Tibial nerve (tissue), 4 donors: ENCODE results near the gene APOC3. TPM values are rescaled to one million over a fixed set of nuclear protein-coding genes. Genes with fewer than 3 reads are reported as not detected.

Experiments used
- DNase-seq, 2 donors: peaks; one replicate each; pipeline ENCODE4 v3.0.0-alpha.2; 2019; ENCODE audit warnings: low spot score in 2 of 2
- H3K27ac ChIP-seq, 4 donors: fragments of 200-600 bp; sonication (generic) in 3 of 4; one replicate each; pipeline ENCODE4 v1.5.1; 2017 to 2019; ENCODE audit warnings: mild to moderate bottlenecking in 1 of 4
- H3K27me3 ChIP-seq, 2 donors: fragments of 200-600 bp; sonication (generic) in 1 of 2; one replicate each; pipeline versions ENCODE4 v1.5.1 to v1.6.0; 2017 to 2019
- H3K36me3 ChIP-seq, 3 donors: fragments of 200-600 bp; sonication (generic); one replicate each; pipeline ENCODE4 v1.5.1; 2018 to 2019
- H3K4me1 ChIP-seq, 4 donors: fragments of 200-600 bp; sonication (generic) in 3 of 4; one replicate each; pipeline ENCODE4 v1.5.1; 2017 to 2019
- H3K4me3 ChIP-seq, 4 donors: fragments of 200-600 bp; sonication (generic) in 3 of 4; one replicate each; pipeline ENCODE4 v1.5.1; 2017 to 2019; ENCODE audit warnings: mild to moderate bottlenecking in 1 of 4, moderate library complexity in 1 of 4
- H3K9me3 ChIP-seq, 4 donors: fragments of 200-600 bp; sonication (generic) in 3 of 4; one replicate each; pipeline ENCODE4 v1.5.1; 2017 to 2019
- EP300 ChIP-seq, 2 donors: sonication (generic); formaldehyde crosslinking; IDR thresholded peaks; one replicate each; pipeline ENCODE4 v1.6.1; 2017; ENCODE audit warnings: antibody characterized with exemption in 2 of 2, mild to moderate bottlenecking in 1 of 2
- POLR2A ChIP-seq, 2 donors: fragments of 450-650 bp; IDR thresholded peaks; one replicate each; pipeline ENCODE4 v1.6.1; 2017; ENCODE audit warnings: antibody characterized with exemption in 2 of 2, mild to moderate bottlenecking in 2 of 2, moderate library complexity in 2 of 2
- whole genome bisulfite sequencing, 2 donors: methylation state at CpG; one replicate each; pipeline ENCODE4 v1.1.5; 2018; 5-methylcytosine and 5-hydroxymethylcytosine counted together
- total RNA-seq, 4 donors: library from RNA; depleted of rRNA; stranded (reverse); fragments of >200 nt; gene quantifications; one replicate each; pipeline ENCODE4 v1.1.0, GENCODE V29; 2016
- TF ChIP-seq, protein P1 (sequence below), 5 experiments: fragments of 200-600 bp in 3 of 5; fragments of 450-650 bp in 2 of 5; sonication (generic) in 3 of 5; IDR thresholded peaks; one replicate each; pipeline ENCODE4 v1.5.1; 2016 to 2019; ENCODE audit warnings: antibody characterized with exemption in 5 of 5, mild to moderate bottlenecking in 3 of 5, moderate library complexity in 2 of 5

The APOC3 gene
- total RNA-seq, 4 donors from 2014 or later = not detected

DNA sequence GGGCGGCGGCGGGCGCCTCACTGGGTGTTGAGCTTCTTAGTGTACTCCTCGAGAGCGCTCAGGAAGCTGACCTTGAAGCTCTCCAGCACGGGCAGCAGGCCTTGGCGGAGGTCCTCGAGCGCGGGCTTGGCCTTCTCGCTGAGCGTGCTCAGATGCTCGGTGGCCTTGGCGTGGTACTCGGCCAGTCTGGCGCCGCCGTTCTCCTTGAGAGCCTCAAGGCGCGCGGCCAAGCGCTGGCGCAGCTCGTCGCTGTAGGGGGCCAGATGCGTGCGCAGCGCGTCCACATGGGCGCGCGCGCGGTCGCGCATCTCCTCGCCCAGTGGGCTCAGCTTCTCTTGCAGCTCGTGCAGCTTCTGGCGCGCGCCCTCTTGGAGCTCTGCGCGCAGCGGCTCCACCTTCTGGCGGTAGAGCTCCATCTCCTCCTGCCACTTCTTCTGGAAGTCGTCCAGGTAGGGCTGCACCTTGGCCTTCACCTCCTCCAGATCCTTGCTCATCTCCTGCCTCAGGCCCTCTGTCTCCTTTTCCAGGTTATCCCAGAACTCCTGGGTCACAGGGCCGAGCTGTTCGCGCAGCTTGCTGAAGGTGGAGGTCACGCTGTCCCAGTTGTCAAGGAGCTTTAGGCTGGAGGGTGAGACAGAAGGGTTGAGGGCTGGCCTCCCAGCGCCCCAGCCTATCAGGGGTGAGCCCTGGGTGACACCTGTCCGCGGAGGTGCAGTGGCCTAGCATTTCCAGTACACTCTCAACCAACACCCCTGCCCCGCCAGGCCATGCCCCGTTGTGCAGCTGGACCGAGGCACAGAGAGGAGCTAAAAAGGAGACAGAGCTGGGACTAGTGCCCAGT, 6.3 kb downstream of the APOC3 start:
- peak overlapping the region; percentile 9 to 79 (median 74) for H3K27ac ChIP-seq
- DNase-seq = peak; percentile 53 to 59
- 13 to 21% methylated on average over 33 to 50 of the region's 57 CpGs for WGBS, 2 donors

DNA sequence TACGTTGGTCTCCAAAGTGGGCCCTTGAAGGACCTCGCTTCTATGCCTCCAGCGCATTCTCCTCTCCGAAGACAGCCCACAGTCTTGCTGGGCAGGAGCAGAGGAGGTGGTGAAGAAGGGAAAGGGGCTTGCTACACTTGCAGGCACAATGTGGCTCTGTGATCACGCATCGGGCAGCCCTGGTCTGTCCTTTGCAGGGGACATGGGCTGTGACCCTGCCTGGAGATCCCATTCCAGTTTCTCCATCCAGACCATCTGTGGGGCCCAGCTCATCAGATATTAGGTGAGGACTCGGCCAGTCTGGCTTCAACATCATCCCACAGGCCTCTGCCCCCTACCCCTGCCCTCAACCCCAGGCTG, 6.9 kb downstream of the APOC3 start:
- Histone ChIP-seq H3K9me3 (no peaks in the 10 kb centered on the region), H3K4me1 (peaks cover 0 to 59% (median 18%) of the 10 kb centered on the region in 4 donors), H3K36me3 (no peaks in the 10 kb centered on the region), H3K4me3 (no peak overlapping the region), H3K27me3 (no peaks in the 10 kb centered on the region), H3K27ac (peak overlapping the region in 3 of 4 donors; percentile 71 to 79 (median 76))
- TF ChIP-seq POLR2A (IDR thresholded peaks at IDR 0.05) = no peak
- TF ChIP-seq, protein P1, sequence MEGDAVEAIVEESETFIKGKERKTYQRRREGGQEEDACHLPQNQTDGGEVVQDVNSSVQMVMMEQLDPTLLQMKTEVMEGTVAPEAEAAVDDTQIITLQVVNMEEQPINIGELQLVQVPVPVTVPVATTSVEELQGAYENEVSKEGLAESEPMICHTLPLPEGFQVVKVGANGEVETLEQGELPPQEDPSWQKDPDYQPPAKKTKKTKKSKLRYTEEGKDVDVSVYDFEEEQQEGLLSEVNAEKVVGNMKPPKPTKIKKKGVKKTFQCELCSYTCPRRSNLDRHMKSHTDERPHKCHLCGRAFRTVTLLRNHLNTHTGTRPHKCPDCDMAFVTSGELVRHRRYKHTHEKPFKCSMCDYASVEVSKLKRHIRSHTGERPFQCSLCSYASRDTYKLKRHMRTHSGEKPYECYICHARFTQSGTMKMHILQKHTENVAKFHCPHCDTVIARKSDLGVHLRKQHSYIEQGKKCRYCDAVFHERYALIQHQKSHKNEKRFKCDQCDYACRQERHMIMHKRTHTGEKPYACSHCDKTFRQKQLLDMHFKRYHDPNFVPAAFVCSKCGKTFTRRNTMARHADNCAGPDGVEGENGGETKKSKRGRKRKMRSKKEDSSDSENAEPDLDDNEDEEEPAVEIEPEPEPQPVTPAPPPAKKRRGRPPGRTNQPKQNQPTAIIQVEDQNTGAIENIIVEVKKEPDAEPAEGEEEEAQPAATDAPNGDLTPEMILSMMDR (IDR thresholded peaks at IDR 0.05) = no peak
- no peak for TF ChIP-seq EP300 (IDR thresholded peaks at IDR 0.05)
- WGBS, 2 donors = 52 to 75% methylated on average over 7 of the region's 7 CpGs
- DNase-seq = no peak

More for the DNA sequence above, 6.3 kb downstream of the APOC3 start:
- TF ChIP-seq EP300 (IDR thresholded peaks at IDR 0.05) (peak; percentile 29 to 72), POLR2A (IDR thresholded peaks at IDR 0.05) (peak in 1 of 2 donors; percentile 23)
- TF ChIP-seq, protein P1 (IDR thresholded peaks at IDR 0.05) = peak; percentile 35 to 76 (median 58)
- Histone ChIP-seq H3K4me1 (peaks cover 0 to 58% (median 18%) of the 10 kb centered on the region in 4 donors), H3K4me3 (peak overlapping the region; percentile 18 to 50 (median 44)), H3K36me3 (no peaks in the 10 kb centered on the region), H3K9me3 (no peaks in the 10 kb centered on the region), H3K27me3 (no peaks in the 10 kb centered on the region)

DNA sequence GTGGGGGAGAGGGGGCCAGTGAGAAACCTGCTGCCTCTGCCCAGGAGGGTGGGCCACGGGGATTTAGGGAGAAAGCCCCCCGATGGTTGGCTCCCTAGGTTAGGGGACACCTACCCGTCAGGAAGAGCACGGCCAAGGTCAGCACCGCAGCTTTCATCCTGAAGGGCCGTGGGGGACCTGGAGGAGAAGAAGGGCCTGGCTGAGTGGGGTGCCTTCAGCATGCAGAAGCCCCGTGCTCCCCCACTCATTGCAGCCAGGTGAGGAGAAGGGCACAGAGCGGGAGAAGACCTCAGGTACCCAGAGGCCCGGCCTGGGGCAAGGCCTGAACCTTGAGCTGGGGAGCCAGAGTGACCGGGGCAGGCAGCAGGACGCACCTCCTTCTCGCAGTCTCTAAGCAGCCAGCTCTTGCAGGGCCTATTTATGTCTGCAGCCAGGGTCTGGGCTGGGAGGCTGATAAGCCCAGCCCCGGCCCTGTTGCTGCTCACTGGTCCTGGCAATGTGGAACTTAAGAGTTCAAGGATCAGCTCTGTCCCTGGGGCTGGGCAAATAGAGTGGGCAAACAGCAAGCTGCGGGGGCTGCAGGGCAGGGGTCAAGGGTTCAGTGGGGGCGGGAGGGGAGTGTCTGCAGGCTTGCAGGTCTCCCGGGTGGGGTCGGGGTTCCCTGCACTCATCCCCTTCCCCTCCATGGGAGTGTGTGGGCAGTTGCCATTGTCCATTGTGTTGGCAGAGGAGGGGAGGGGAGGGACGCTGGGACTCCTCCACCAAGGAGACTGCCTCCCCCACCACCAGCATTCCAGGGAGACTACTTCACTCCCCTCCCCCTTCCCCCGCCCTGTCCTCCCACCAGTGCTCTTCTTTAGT, 7.8 kb downstream of the APOC3 start, which contains the start of gene APOA1:
APOA1 (minus strand) TSS at position 392 of the 861 bp plus-strand sequence; CDS start at position 157, 235 bp downstream.
- 50 to 54% methylated on average over 18 of the region's 19 CpGs for WGBS, 2 donors
- peaks cover 0 to 2% (median 0%) of the 10 kb centered on the region in 3 donors for H3K36me3 ChIP-seq
- no peak within 1 kb of the TSS for H3K4me3 ChIP-seq
- peak within 1 kb of the TSS in 3 of 4 donors; percentile 71 to 79 (median 76) for H3K27ac ChIP-seq
- TF ChIP-seq, protein P1 (IDR thresholded peaks at IDR 0.05) = no peak
- TF ChIP-seq EP300 (IDR thresholded peaks at IDR 0.05) (no peak), POLR2A (IDR thresholded peaks at IDR 0.05) (no peak)
- DNase-seq = no peak
- peaks cover 0 to 59% (median 20%) of the 10 kb centered on the region in 4 donors for H3K4me1 ChIP-seq
- H3K27me3 ChIP-seq = no peaks in the 10 kb centered on the region
- H3K9me3 ChIP-seq = no peaks in the 10 kb centered on the region

DNA sequence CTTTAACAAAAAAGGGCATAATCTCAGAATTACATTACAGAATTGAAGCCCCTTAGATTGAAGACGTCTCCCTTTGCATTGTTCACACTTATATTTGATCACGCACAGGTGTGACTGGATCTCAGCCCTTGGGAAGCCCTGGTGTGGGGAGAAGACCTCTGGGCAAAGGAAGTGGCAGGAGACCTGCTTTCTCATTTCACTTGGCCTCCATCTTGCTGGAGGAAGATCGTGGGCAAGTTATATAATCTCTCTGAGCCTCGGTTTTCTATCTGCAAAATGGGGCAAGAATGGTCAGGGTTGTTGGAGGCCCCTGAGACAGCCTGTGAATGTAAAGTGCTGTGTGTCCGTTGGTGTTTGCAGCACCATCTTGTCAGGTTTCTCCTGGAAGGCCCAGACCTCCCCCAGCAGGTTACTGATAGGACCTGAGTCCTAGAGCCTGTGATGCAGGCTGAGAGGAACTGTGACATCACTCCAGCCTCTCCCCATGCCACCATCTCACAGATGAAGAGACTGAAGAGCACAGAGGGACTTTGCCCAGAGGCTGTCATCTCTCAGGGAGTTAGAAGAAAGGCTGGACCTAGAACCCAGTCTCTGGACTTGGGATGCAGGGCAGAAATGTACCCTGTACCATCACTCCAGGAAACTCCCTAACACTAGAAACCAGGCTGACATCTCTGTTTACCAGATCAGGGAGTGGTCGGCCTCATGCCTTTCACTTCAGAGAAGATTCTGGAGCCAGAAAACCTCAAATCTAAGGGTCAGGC, 8.8 kb downstream of the APOC3 start:
- no peak for DNase-seq
- Histone ChIP-seq H3K4me3 (no peak overlapping the region), H3K27ac (peak overlapping the region in 2 of 4 donors; percentile 76 to 79), H3K36me3 (peaks cover 0 to 12% (median under 1%) of the 10 kb centered on the region in 3 donors), H3K27me3 (no peaks in the 10 kb centered on the region), H3K4me1 (peaks cover 0 to 59% (median 21%) of the 10 kb centered on the region in 4 donors), H3K9me3 (no peaks in the 10 kb centered on the region)
- TF ChIP-seq POLR2A (IDR thresholded peaks at IDR 0.05) (no peak), EP300 (IDR thresholded peaks at IDR 0.05) (no peak)
- TF ChIP-seq, protein P1 (IDR thresholded peaks at IDR 0.05) = no peak
- 89 to 90% methylated on average over 6 of the region's 6 CpGs for WGBS, 2 donors
